Measurements from ENCODE around the gene CERCAM. TPM values are rescaled to one million over a fixed set of nuclear protein-coding genes. Genes with fewer than 3 reads are reported as not detected.
A peak's percentile ranks its signal among the peaks of the same experiment; 100 is the strongest.
"Not testable (repeated sequence)": the region's sequence is repeated elsewhere in the genome, so short reads cannot be mapped to it uniquely, and the experiment has no call there.

Gene CERCAM
- polyA plus RNA-seq, 10 donors = 75.4 to 137 (median 109) TPM

GRCh38 chr9:128414461-128414860 is 6.2 kb upstream of the CERCAM start:
- no peak for DNase-seq

- no peak for DNase-seq
Observed at GRCh38 chr9:128415281-128415680, 5.4 kb upstream of the CERCAM start.

GRCh38 chr9:128416014-128416413 is 4.6 kb upstream of the CERCAM start:
- DNase-seq = no peak

- no peak for DNase-seq
Observed at GRCh38 chr9:128416432-128417019, 4.1 kb upstream of the CERCAM start.

- DNase-seq = peak in 2 of 3 donors; percentile 34 to 61
Observed at GRCh38 chr9:128419061-128419925, 1.4 kb upstream of the CERCAM start.

- DNase-seq = peak; percentile 67 to 94 (median 85)
Observed at GRCh38 chr9:128420060-128420650, 502 bp upstream of the CERCAM start.

GRCh38 chr9:128421482-128421996 is 882 bp downstream of the CERCAM start:
- DNase-seq = peak in 1 of 3 donors; percentile 44

GRCh38 chr9:128422022-128422782 is 1.5 kb downstream of the CERCAM start:
- not testable (repeated sequence) for DNase-seq

- DNase-seq = no peak
Observed at GRCh38 chr9:128422783-128423150, 2.1 kb downstream of the CERCAM start.

- DNase-seq = not testable (repeated sequence)
Observed at GRCh38 chr9:128423356-128423755, 2.7 kb downstream of the CERCAM start.

GRCh38 chr9:128424268-128424780 is 3.7 kb downstream of the CERCAM start:
- DNase-seq = no peak

- no peak for DNase-seq
Observed at GRCh38 chr9:128428644-128429512, 8.2 kb downstream of the CERCAM start.

- no peak for DNase-seq
Observed at GRCh38 chr9:128429513-128430086, 8.9 kb downstream of the CERCAM start.

GRCh38 chr9:128431207-128431606 is 10.6 kb downstream of the CERCAM start:
- no peak for DNase-seq

GRCh38 chr9:128434340-128434739 is 13.7 kb downstream of the CERCAM start:
- no peak for DNase-seq

GRCh38 chr9:128435611-128436010 is 15.0 kb downstream of the CERCAM start:
- DNase-seq = no peak

- peak; percentile 67 to 90 (median 88) for DNase-seq
Observed at GRCh38 chr9:128438343-128439109, 17.9 kb downstream of the CERCAM start.

- DNase-seq = no peak
Observed at GRCh38 chr9:128439273-128439672, 18.6 kb downstream of the CERCAM start.

- DNase-seq = no peak
Observed at GRCh38 chr9:128442150-128442549, 21.5 kb downstream of the CERCAM start.

Data from muscle of back (tissue), 11 donors.